GM19238 (cell line): ENCODE measurements around the gene LDLRAP1.

Source experiments
- DNase-seq: peaks from one replicate; pipeline ENCODE4 v3.0.0; 2011; ENCODE audit warnings: low spot score; ENCODE audit not compliant: insufficient read length

The LDLRAP1 gene

DNA sequence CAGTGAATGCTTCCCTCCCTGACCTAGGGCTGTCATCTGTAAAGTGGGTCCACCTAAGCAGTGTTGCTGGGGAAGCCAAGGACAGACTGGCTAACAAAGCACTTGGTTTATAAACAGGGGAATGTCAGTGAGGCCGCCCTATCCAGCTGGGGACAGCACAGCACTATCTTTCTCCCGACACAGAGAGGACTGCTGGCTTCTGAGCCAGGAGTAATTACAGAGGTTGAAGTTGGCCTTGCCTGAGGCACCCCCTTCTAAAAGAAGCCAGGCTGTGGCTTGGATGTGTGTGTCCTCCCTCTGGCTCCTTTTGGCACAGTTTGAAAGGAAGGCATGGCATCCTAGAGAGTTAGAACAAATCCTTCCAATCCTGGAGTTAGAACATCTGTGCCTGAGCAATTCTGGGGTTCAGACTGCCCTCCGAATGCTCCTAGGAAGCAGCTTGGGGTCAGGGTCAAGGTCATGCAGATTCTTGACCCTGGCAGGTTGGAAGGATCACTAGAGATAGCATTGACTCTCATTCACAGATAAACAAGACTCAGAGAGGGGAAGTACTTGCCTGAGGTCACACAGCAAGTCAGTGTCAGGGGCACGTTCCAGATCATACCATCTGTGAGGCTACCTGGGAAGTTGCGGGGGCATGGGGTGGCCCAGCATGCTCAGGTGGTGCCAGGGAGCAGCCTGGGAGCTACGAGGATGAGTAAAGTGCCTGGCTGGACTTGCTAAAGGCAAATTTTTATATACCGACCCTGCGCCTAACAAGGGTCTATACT is 1.3 kb upstream of the LDLRAP1 start:
- DNase-seq, result no peak

DNA sequence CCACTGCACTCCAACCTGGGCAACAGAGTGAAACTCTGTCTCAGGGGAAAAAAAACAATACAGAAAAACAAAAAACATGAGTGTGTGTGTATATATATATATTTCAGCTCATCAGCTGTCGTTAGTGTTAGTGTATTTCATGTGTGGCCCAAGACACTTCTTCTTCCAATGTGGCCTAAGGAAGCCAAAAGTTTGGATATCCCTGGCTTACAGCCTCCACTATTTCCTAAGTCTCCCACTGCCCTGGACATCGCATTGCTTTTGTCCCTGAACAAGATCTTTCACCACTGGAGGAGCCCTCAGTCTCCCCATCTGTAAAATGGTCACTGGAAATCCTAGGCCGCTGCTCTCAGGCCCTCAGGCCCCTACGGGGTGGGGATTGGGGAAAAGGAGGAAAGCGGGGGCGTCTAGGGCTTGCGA is 391 bp upstream of the LDLRAP1 start:
- DNase-seq, result no peak

DNA sequence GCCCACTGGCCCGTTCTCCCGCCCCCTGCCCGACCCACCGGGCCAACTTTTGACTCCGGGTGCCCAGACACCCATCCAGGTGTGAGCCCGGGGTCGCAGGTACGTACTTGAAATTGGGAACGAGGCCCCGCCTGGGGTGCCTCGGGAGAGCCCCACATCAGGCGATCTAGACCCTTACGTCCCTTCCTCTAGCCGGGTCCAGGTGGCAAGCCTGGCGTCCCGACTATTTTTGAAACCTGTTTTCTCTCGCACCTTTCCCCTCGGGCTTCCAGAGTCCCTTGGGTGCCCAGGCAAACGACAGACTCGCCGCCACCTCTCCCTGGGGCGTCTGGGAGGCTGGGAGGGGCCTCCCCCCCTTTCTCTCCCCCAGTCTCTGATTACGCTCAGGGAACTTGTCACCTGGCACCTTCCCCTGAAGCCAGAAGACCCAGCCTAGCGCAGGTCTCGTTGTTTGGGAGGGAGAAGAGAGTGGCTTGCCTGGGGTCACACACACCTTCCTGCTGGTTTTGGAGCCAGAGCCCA is 898 bp downstream of the LDLRAP1 start:
- no peak for DNase-seq

DNA sequence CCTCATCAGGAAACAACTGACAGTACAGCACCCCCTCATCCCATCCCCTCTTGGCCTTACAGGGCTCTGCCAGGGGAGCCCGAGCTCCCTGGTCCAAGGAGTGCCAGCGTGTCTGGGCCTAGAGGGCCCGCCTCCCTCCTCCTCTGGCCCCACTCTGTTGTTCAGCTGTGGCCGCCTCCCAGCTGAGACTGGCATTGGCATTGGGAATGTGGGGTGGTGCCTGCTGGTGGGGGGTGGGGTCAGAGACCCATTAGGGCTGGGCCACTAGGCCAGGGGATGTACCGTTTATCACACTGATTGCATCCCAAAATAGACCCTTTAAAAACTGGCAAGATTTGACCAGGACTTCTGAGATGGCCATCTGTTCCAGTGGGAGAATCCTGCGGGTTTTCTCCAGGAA is 1.4 kb downstream of the LDLRAP1 start:
- DNase-seq, result no peak

DNA sequence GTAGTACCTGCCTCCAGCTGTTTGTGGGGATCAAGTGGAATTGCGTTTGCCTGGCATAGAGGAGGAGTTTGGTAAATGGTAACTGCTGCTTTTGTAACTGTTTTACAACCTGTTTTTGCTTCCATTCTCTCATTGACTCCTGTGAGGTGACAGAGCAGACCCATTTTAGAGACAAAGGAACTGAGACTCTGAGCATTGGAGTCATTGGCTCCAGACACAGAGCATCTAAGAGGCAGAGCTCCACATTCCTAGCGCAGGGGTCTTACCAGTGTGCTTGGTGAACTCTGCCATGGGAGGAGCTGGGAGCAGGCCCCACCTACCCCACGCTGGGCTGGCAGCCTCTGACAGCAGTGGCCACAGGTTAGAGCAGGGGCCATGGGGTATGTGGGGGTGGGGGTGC is 2.4 kb downstream of the LDLRAP1 start:
- DNase-seq, result no peak

DNA sequence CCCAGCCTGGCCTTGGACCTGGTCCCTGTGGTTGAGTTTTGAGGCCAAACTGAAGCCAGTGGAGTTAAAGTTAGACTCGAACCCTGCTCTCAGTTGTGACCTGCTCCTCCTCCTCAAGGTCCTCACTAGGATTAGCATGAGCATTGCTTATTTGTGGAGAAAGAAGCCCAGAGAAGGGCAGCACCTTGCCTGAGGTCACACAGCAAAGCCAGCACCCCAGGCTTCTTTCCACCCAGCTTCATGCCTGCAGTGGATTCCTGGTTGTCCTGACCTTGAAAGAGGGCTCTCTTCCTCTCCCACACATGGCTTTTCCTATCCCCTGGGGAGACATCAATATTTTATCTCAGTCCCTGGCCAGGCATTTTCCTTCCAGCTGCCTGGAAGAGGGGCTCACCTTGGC is 2.8 kb downstream of the LDLRAP1 start:
- no peak for DNase-seq

DNA sequence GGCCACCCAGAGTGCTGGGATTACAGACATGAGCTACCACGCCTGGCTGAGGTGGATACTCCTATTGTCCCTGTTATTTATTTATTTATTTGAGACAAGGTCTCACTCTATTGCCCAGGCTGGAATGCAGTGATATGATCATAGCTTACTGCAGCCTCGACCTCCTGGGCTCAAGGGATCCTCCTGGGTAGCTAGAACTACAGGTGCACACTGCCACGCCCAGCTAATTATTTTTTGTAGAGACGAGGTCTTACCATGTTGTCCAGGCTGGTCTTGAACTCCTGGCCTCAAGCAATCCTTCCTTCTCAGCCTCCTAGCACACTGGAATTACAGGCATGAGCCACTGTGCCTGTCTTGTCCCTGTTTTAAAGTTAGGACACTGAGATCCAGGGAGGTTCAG is 5.2 kb downstream of the LDLRAP1 start:
- no peak for DNase-seq

DNA sequence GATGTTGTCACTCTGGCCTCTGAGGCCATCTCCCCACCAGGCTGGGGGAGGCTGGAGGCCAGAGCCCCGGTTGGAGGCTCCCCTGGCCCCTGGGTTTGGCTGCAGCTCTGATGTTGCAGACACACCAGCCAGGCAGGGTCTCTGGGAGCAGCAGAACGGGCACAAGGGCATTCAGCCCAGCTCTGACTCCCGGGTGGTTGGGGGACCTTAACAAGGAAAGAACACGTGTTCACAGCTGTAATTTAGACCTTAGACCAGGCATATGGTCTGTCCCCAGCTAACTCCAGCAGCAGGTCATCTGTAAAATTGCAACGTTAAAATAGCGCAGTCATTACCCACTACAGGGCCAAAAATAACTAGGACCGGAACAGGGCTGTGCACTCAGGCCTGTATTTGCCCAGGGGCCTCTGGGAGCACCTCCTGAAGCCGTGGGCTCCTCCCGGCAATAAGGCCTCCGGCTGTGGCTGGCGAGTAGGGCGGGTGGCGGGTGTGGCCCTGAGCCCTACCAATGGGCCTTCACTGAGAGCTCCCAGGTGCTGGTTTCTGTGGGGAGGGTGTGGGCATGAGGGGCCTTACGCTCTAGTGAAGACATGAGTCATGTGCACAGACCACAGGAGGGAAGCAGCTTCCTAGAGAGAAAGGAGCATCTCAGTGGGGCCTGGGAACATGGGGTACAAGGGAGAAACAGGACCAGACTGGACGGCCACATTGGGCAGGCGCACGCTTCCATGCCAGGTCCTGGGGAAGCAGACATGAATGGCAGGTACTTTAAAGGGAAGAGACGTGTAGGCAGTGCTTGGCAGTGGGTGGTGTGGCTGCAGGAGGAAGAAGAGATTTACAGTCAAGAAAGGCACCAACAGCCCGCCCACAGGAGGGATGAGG is 6.1 kb downstream of the LDLRAP1 start:
- peak; percentile 90 for DNase-seq

DNA sequence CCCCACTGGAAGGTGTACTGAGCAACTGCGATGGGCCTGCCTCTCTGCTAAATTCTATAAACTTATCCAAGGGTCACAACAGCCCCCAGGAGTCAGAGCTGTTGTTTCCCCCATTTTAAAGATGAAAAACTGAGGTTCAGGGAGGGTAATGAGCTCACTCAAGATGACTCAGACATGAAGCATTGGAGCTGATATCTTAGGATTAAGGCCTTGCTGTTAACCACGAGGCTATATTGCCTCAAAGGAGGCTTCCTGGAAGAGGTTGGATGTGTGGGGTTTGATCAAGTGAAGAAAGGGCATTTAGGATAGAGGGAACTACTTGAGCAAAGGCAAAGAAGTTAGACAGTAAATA is 6.7 kb downstream of the LDLRAP1 start:
- DNase-seq, result no peak

DNA sequence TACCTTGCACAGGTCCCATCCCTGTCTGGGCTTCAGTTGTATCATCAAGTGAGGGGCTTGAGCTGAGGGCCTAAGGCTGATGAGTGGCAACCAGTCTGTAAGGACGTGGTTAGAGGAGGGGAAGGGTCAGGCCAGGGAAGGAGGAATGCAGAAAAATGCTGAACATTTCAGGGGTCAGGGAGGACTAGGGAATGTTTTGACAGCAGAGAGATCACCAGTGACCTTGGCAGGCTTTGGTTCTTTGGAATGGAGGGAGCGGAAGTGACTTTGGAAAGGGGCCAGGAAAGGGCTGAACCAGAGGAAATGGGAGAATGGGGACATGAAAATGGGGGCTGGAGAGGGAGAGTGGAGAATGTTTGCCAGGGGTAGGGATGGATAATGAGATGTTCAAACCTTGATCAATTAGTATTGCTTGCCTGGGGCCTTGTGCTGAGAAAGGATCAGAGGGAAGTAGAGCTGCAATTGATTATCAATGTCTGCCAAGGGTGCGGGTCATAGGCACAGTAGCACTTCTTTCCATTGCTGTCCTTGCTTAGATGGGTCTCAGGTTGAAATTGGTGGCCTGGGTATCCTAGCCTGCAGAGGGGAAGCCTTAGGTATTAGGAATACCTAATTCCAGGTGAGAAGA is 7.4 kb downstream of the LDLRAP1 start:
- DNase-seq, result no peak

DNA sequence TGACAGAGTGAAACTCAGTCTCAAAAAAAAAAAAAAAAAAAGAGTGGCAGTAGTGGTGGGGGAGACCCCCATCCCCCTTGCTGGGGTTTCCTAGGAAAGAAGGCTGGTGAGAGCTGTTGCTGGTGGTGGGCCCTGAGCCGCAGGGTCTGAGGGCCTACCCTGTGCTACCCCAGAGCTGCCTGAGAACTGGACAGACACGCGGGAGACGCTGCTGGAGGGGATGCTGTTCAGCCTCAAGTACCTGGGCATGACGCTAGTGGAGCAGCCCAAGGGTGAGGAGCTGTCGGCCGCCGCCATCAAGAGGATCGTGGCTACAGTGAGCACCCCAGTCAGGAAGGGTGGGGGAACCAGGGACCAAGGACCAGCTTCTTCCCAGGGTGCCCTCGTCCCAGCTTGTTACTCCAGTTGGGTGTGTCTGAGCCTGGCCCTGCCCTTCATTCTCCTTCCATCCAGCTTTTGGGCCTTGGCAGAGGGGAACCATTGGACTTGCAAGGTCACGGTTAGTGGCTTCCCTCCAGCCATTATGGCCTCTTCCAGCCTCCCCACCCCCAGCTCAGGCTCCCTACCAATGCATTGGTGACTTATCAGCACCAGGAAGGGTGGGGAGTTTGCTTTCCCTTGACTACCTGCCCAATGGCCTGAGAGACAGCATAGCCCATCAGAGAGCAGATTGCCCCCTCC is 10.5 kb downstream of the LDLRAP1 start:
- no peak for DNase-seq

DNA sequence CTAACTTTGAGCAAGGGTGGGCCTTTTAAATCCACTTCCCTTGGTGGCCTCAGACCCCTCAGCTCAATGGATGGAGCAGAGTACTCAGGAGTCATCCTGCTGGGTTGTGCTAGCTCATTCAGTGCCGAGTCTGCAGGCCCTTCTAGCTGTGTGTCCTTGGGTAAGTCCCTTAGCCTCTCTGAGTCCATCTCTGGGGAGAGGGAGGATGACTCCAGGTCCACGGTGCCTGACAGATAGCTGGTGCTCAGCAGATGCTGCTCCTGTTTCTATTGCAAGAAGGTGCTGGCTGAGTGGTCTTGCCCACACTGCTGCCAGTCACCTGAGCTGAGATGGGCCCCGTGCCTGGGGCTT is 11.0 kb downstream of the LDLRAP1 start:
- no peak for DNase-seq

DNA sequence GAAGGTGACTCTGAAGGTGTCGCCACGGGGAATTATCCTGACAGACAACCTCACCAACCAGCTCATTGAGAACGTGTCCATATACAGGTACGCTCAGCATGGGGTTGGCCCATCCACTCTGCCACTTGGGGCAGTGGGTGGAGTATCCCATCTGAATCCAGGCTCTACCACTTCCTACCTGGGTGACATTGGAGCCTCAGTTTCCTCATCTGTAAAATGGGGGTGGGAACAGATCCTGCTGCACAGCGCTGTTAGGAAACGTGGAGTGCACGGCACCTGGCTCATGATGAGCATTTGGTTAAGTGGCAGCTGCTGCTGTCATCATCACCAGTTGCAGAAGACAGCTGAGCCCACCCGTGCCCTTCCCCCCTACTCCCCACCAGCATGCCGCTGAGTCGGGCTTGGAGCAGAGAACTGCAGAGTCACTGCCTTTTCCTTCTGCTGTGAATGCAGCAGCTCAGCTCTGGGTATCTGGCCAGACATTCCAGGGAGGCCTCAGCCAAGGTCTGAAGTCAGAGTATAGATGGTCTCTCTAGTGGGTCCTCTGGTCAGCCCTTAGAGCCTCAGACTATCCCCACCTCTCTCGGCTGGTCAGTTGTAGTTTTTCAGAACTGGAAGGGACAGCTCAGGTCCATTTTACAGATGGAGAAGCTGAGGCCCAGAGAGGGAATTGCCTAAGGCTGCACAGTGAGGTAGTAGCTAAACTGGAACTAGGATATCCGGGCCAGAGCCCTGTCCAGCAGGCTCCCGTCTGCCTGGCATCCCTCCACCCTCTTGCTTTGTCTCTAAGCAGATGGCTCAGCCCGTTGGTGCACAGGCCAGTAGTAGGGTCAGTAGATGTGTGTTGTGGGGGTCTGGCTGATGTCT is 11.7 kb downstream of the LDLRAP1 start:
- no peak for DNase-seq

DNA sequence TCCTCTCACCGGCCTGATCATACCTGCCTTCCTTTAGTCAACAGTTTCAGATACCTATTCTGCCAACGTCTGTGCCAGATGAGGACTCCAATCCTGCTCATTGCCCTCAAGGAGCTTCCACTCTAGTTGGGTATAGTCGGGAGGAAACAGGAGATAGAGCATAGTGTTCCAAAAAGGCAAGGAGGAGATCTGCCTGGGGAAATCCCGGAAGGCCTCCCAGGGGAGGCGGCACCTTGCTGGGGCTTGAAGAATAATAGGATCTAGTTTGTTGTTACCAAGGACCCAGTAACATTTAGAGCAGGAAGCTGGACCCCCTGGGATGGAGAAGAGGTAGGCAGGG is 12.3 kb downstream of the LDLRAP1 start:
- no peak for DNase-seq

DNA sequence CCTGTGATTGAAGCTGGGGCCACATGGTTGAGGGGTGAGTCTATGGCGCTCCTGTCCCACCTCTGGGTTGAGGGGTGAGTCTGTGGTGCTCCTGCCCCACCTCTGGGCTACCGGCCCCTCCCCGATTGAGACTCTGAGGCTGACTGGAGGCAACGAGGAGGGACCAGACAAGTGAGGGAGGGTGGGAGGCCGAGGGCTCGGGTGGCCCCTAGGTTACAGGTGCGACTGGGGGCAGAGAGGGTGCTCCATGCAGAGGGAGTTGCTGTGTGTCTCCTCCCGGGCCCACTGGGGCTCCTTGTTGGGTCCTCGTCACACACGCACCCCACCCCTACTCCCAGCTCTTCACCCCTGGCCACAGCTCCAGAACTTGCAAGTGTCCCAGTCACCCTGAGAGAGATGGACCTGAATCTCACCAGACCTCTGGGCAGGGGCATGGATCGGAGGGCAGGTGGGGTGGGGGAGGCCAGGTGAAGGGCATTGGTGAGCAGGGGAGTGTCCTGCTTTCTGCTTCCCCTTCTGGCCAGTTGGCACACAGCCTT is 12.8 kb downstream of the LDLRAP1 start:
- no peak for DNase-seq

DNA sequence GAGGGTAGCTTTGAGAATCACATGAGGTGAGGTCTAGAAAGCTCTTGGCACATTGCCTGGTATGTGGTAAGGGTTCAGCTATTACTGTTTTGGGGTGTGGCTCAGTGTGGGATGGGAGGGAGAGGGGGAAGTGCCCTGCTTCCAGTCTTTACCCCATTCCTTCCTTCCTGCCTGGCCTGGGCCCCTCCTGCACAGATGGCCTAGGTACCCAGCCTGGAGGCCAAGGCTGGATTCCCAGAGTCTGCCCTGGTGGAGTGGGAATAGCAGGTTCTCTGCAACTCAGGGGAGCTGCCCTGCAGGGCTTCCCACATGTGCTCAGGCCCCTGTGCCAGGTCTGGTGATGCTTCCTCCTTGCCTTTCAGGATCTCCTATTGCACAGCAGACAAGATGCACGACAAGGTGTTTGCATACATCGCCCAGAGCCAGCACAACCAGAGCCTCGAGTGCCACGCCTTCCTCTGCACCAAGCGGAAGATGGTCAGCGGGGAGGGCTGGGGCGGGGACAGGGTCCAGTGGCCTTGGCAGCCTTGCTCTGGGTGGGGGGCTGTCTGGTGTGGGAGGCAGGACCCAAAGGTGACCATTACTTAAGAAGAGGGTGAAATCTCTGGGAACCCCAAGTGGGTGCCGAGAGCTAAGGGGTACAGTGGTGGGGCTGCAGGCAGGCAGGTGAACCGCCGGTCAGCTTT is 13.5 kb downstream of the LDLRAP1 start:
- no peak for DNase-seq

DNA sequence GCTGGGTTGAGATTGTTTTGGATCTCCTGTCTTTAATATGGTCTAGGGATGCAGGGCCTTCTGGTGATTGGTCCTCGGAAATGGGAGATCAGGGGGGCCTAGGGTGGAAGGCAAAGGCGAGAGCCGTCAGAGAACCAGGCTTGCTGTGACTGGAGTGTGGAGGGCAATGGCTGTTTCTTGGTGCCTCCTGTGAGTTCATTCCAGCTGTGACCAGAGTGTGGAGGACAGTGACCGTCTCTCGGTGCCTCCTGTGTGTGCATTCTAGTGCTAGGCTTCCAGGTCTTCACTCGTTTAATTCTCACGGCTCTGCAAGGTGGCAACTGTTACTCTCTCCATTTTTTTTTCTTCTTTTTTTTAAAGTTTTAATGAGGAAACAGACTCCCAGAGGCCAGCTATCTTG is 14.1 kb downstream of the LDLRAP1 start:
- no peak for DNase-seq

DNA sequence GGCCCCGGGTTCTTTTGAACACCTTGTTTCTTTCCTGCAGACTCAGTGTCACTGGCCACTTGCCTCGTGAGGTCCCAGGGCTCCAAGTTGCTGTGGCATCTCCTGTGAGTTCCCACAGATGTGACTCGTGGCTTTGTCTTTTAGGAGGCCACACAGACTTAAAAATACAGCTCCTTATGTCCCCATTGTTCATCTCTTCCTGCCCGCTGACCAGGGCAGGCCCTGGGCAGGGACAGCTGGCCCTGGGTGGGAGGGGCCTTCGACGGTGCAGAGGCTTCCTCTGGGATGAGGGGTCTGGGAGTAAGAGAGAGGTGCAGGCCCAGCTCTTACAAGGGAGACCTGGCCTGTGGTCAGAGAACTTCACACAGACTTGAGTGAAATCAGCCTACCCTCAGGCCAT is 15.6 kb downstream of the LDLRAP1 start:
- no peak for DNase-seq

DNA sequence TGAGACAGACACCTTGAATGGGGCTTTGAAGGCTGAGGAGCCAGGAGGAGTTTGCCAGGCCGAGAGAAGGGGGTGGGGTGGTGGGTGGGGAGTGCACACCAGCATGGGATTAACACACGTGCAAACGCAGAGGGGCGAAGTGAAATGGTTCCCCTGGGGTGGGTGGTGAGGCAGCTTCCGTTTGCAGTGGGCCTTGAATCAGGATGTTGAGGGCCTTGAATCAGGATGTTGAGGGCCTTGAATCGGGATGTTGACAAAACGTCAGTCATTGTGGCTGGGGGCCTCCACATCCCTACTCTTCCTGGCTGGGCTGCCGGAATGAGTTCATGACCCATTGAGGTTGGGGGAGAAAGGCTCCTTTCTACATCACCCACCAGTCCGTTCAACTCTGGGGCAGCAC is 16.6 kb downstream of the LDLRAP1 start:
- DNase-seq, result no peak

DNA sequence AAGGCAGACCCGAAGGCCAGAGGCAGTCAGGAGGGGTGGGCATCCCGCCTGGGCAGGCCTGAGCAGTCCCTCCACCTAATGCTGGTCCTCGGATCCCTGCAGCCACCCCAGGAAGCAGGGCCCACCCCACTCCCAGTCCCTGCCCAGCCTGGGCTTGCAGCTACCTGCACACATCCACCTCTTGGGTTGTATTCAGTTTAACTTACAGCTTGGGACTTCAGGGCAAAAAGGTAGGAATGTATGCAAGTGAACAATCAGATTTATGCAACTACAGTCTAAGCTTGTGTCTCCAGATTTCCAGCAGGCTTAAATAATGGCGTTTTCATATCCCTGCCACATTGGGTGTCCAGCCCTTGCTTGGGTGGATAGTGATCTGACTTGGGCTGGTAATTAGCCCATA is 17.4 kb downstream of the LDLRAP1 start:
- DNase-seq, result no peak
